ENCODE measurements around the gene C1orf52. TPM values are rescaled to one million over a fixed set of nuclear protein-coding genes. Genes with fewer than 3 reads are reported as not detected.

Gene C1orf52
- total RNA-seq, 5 donors from 2014 or later (not counting 1 experiment from before 2014, with no cell fraction given), result 29.8 to 48.6 (median 39.3) TPM

DNA sequence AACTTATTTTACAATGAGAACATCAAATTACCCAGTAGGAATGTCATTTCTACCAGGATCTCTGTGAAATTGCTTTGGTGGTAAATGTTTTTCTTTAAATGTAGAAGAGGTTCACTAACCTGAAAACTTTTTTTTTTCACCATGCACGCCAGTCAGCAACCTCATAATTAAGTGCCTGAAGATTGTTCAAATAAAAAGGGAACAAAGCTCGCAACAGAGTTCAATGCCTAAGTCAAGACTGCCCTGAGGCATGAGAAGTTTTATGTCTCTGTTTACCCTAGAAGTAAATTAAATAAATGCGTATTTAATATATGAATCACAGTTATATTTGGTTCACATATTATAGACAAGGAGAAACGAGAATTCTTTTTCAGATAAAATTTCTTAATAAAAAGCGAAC is 44.8 kb downstream of the C1orf52 start:
- CTCF ChIA-PET, result no interaction called here
- no peak overlapping the region for H3K4me3 ChIP-seq (ENCODE audit: control insufficient read depth in 1 of 2, extremely low read depth in 1 of 2, low read length in 1 of 2)
- no peak overlapping the region for H3K27ac ChIP-seq (ENCODE audit: low read length)
- no peaks in the 10 kb centered on the region for H3K4me1 Mint-ChIP-seq
- H3K27ac Mint-ChIP-seq, result no peak overlapping the region
- WGBS (ENCODE audit: insufficient coverage), result no CpG with 5 or more reads among the region's 5 CpGs
- H3K9me3 ChIP-seq, result no peaks in the 10 kb centered on the region
- H3K36me3 ChIP-seq (ENCODE audit: control insufficient read depth in 2 of 2, extremely low read depth in 1 of 2, insufficient read depth in 1 of 2, low read length in 1 of 2), result no peaks in the 10 kb centered on the region
- no peak for DNase-seq
- H3K36me3 Mint-ChIP-seq, result no peaks in the 10 kb centered on the region
- no peak overlapping the region for H3K4me3 Mint-ChIP-seq
- POLR2A ChIA-PET, result no interaction called here
- no peaks in the 10 kb centered on the region for H3K9me3 Mint-ChIP-seq
- H3K27me3 Mint-ChIP-seq, result peaks cover 22 to 23% of the 10 kb centered on the region in 2 donors
- no peak for ATAC-seq (replicated peaks in 1 of 4)
- H3K4me1 ChIP-seq (ENCODE audit: control insufficient read depth in 1 of 2, extremely low read depth in 1 of 2, insufficient read depth in 2 of 2, low read length in 2 of 2), result no peaks in the 10 kb centered on the region
- H3K27me3 ChIP-seq (replicated peaks in 1 of 2; ENCODE audit: control insufficient read depth in 2 of 2, extremely low read depth in 1 of 2, insufficient read depth in 2 of 2, low read length in 1 of 2), result peaks cover 0 to 4% of the 10 kb centered on the region in 2 experiments

DNA sequence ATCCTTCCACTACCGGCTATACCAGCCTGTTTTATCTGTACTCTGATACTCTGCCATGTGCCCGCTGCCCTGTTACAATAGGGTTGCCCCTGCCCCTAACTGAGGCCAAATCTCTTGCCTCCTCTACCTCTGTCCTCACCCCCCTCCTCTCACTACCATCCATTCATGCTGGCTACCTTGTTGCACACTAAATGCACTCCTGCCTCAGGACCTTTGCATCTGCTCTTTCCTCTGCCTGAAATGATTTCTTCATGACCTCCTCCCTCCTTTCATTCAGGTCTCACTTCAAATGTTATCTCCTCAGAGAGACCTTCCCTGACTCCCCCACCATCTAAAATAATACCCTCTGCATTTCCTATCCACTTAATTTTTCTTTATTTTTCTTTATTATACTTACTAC is 51.0 kb downstream of the C1orf52 start:
- DNase-seq (no peak), ATAC-seq (replicated peaks in 1 of 4) (no peak)
- no peak overlapping the region for H3K4me3 ChIP-seq (ENCODE audit: control insufficient read depth in 1 of 2, extremely low read depth in 1 of 2, low read length in 1 of 2)
- WGBS (ENCODE audit: insufficient coverage), result 94% methylated on average over 2 of the region's 2 CpGs
- Mint-ChIP-seq H3K9me3 (no peaks in the 10 kb centered on the region), H3K36me3 (no peaks in the 10 kb centered on the region), H3K27me3 (peaks cover 25 to 39% of the 10 kb centered on the region in 2 donors), H3K4me3 (no peak overlapping the region), H3K4me1 (no peaks in the 10 kb centered on the region), H3K27ac (no peak overlapping the region)
- no peaks in the 10 kb centered on the region for H3K36me3 ChIP-seq (ENCODE audit: control insufficient read depth in 2 of 2, extremely low read depth in 1 of 2, insufficient read depth in 1 of 2, low read length in 1 of 2)
- POLR2A ChIA-PET, result no interaction called here
- H3K27me3 ChIP-seq (replicated peaks in 1 of 2; ENCODE audit: control insufficient read depth in 2 of 2, extremely low read depth in 1 of 2, insufficient read depth in 2 of 2, low read length in 1 of 2), result peaks cover 2 to 18% of the 10 kb centered on the region in 2 experiments
- no peaks in the 10 kb centered on the region for H3K4me1 ChIP-seq (ENCODE audit: control insufficient read depth in 1 of 2, extremely low read depth in 1 of 2, insufficient read depth in 2 of 2, low read length in 2 of 2)
- CTCF ChIA-PET, result no interaction called here
- H3K27ac ChIP-seq (ENCODE audit: low read length), result no peak overlapping the region
- H3K9me3 ChIP-seq, result no peaks in the 10 kb centered on the region

DNA sequence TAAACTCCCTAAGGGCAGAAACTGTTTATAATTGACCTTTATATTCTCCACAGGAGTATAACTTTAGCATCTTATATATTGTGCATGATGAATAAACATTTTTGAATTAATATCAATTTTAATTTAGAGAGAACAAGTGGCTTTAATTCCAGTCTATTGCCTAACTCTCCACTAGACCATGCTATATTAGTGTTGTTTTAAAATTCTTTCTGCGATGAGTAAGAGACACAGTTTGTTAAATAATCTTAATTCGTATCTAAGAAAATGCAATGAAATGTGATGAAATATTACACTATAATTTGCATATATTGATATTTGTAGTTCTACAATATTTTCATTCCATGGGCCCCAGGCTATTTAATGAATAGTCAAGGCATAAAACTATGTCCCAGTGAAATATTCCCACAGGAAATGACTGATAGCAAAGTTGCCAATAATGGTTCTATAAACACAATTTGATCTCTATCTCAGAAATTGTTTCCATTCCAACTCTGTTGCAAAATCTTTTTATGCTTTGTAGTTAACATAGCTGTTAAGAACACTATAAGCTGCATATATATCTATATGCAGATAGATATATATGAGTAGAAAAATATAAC is 55.8 kb downstream of the C1orf52 start:
- no CpG with 5 or more reads among the region's 2 CpGs for WGBS (ENCODE audit: insufficient coverage)
- H3K9me3 Mint-ChIP-seq, result no peaks in the 10 kb centered on the region
- no peak overlapping the region for H3K4me3 ChIP-seq (ENCODE audit: control insufficient read depth in 1 of 2, extremely low read depth in 1 of 2, low read length in 1 of 2)
- ChIA-PET POLR2A (no interaction called here), CTCF (interaction anchor here (0.6 to 0.7 kb wide), 3 partner anchors 713 to 1282 kb away, joined by 3 to 4 read pairs (median 3); no protein-coding TSS in a partner anchor)
- ATAC-seq (replicated peaks in 1 of 4) (no peak), DNase-seq (no peak)
- no peak overlapping the region for H3K4me3 Mint-ChIP-seq
- H3K27me3 Mint-ChIP-seq, result peaks cover 12 to 30% of the 10 kb centered on the region in 2 donors
- peaks cover 5 to 20% of the 10 kb centered on the region in 2 experiments for H3K27me3 ChIP-seq (replicated peaks in 1 of 2; ENCODE audit: control insufficient read depth in 2 of 2, extremely low read depth in 1 of 2, insufficient read depth in 2 of 2, low read length in 1 of 2)
- H3K27ac Mint-ChIP-seq, result no peak overlapping the region
- peaks cover 3 to 10% of the 10 kb centered on the region in 2 experiments for H3K4me1 ChIP-seq (ENCODE audit: control insufficient read depth in 1 of 2, extremely low read depth in 1 of 2, insufficient read depth in 2 of 2, low read length in 2 of 2)
- H3K36me3 Mint-ChIP-seq, result no peaks in the 10 kb centered on the region
- peaks cover 22 to 28% (median 25%) of the 10 kb centered on the region in 3 donors for H3K4me1 Mint-ChIP-seq
- no peak overlapping the region for H3K27ac ChIP-seq (ENCODE audit: low read length)
- no peaks in the 10 kb centered on the region for H3K36me3 ChIP-seq (ENCODE audit: control insufficient read depth in 2 of 2, extremely low read depth in 1 of 2, insufficient read depth in 1 of 2, low read length in 1 of 2)
- no peaks in the 10 kb centered on the region for H3K9me3 ChIP-seq

DNA sequence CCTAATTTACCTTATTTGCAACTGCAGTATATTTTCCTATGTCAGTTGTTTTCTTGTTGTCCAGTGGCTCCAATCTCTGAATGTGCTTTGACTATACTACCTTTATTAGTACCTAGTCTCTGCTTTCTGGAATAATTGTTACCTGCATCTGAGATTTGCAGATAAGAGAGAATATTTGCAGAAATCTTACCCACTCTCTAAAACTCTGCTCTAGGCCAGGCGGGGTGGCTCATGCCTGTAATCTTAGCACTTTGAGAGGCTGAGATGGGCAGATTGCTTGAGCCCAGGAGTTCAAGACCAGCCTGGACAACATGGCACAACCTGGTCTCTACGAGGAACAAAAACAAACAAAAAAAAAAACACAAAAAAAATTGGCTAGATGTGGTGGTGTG is 56.6 kb downstream of the C1orf52 start:
- Histone ChIP-seq H3K27ac (ENCODE audit: low read length) (no peak overlapping the region), H3K27me3 (replicated peaks in 1 of 2; ENCODE audit: control insufficient read depth in 2 of 2, extremely low read depth in 1 of 2, insufficient read depth in 2 of 2, low read length in 1 of 2) (peaks cover 5 to 17% of the 10 kb centered on the region in 2 experiments), H3K4me3 (ENCODE audit: control insufficient read depth in 1 of 2, extremely low read depth in 1 of 2, low read length in 1 of 2) (no peak overlapping the region), H3K4me1 (ENCODE audit: control insufficient read depth in 1 of 2, extremely low read depth in 1 of 2, insufficient read depth in 2 of 2, low read length in 2 of 2) (peaks cover 3 to 10% of the 10 kb centered on the region in 2 experiments), H3K9me3 (no peaks in the 10 kb centered on the region), H3K36me3 (ENCODE audit: control insufficient read depth in 2 of 2, extremely low read depth in 1 of 2, insufficient read depth in 1 of 2, low read length in 1 of 2) (no peaks in the 10 kb centered on the region)
- Mint-ChIP-seq H3K27me3 (peaks cover 4 to 22% of the 10 kb centered on the region in 2 donors), H3K36me3 (peaks cover 2% of the 10 kb centered on the region), H3K4me3 (no peak overlapping the region), H3K27ac (peak overlapping the region; percentile 22 to 36), H3K4me1 (peaks cover 30 to 35% (median 31%) of the 10 kb centered on the region in 3 donors), H3K9me3 (no peaks in the 10 kb centered on the region)
- ChIA-PET CTCF (interaction anchor here (0.6 to 2.0 kb wide), 4 partner anchors 258 to 1281 kb away, joined by 3 to 9 read pairs (median 4); no protein-coding TSS in a partner anchor), POLR2A (no interaction called here)
- ATAC-seq (replicated peaks in 1 of 4), result no peak
- DNase-seq, result no peak
- WGBS (ENCODE audit: insufficient coverage), result no CpG with 5 or more reads among the region's 2 CpGs

DNA sequence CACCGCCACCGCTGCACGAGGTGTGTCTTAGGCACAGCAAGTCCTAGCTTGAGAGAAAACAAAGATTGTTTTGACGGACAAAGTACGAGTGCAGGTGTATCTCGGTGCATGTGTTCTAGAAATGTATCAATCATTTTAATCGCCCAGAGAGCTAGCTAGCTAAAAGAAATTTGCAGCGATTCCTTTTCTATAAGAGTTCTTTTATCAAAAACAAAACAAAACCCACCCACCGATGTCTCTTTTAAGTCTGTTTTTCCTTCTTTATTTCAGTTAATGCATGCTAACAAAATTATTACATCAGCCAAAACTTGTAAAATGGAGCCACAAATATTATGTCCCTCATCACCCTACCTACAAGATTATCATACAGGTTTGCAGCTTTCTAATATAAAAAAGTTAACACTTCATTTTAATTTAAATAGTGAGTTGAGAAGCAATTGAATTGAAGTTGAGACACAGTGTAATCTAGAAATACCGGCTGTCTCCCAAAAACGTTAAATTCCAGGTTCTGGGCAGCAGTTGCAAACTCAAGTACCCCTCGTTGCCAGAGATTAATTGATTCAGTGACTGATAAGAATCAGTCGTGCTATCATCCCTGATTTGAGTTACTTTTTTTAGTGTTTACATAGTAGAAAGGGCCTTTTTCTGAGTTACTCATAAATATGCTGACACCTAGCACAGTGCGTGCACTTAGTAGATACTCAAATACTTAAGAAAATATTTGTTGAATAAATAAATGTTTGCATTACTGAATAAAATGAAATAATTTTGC is 57.2 kb downstream of the C1orf52 start:
- CTCF ChIA-PET, result interaction anchor here (1.2 to 2.0 kb wide), 2 partner anchors 56 to 257 kb away, joined by 4 to 9 read pairs; no protein-coding TSS in a partner anchor

More for the DNA sequence above, 57.2 kb downstream of the C1orf52 start:
- 18% methylated on average over 10 of the region's 14 CpGs for whole genome bisulfite sequencing (ENCODE audit: insufficient coverage)
- peak overlapping the region; percentile 63 to 68 for H3K4me3 ChIP-seq (ENCODE audit: control insufficient read depth in 1 of 2, extremely low read depth in 1 of 2, low read length in 1 of 2)
- peaks cover 0 to 17% of the 10 kb centered on the region in 2 donors for H3K27me3 Mint-ChIP-seq
- peaks cover 3 to 10% of the 10 kb centered on the region in 2 experiments for H3K4me1 ChIP-seq (ENCODE audit: control insufficient read depth in 1 of 2, extremely low read depth in 1 of 2, insufficient read depth in 2 of 2, low read length in 2 of 2)
- DNase-seq, result no peak
- H3K27ac Mint-ChIP-seq, result peak overlapping the region; percentile 98 to 99
- H3K27ac ChIP-seq (ENCODE audit: low read length), result peak overlapping the region; percentile 49
- H3K4me1 Mint-ChIP-seq, result peaks cover 33 to 37% (median 33%) of the 10 kb centered on the region in 3 donors
- H3K9me3 ChIP-seq, result no peaks in the 10 kb centered on the region
- no peaks in the 10 kb centered on the region for H3K36me3 ChIP-seq (ENCODE audit: control insufficient read depth in 2 of 2, extremely low read depth in 1 of 2, insufficient read depth in 1 of 2, low read length in 1 of 2)
- peak overlapping the region; percentile 96 to 98 (median 98) for H3K4me3 Mint-ChIP-seq
- H3K27me3 ChIP-seq (replicated peaks in 1 of 2; ENCODE audit: control insufficient read depth in 2 of 2, extremely low read depth in 1 of 2, insufficient read depth in 2 of 2, low read length in 1 of 2), result peaks cover 5 to 17% of the 10 kb centered on the region in 2 experiments
- peak in 1 of 4 experiments; percentile 19 for ATAC-seq (replicated peaks in 1 of 4)
- peaks cover 3% of the 10 kb centered on the region for H3K36me3 Mint-ChIP-seq
- POLR2A ChIA-PET, result interaction anchor here (0.9 to 1.1 kb wide), 3 partner anchors 21 to 74 kb away, joined by 3 to 6 read pairs (median 4); partner anchors contain the start of gene BCL10 (in 1 of the 2)
- H3K9me3 Mint-ChIP-seq, result no peaks in the 10 kb centered on the region
